Activated naive CD4-positive, alpha-beta T cell treated with Interleukin-2 at 50 U/mL for 16 hours (primary cell): Measurements from ENCODE around the gene RNF111.

Experiments
- DNase-seq: peaks from one replicate; pipeline ENCODE4 v3.0.0-alpha.2; 2020

The RNF111 gene

DNA sequence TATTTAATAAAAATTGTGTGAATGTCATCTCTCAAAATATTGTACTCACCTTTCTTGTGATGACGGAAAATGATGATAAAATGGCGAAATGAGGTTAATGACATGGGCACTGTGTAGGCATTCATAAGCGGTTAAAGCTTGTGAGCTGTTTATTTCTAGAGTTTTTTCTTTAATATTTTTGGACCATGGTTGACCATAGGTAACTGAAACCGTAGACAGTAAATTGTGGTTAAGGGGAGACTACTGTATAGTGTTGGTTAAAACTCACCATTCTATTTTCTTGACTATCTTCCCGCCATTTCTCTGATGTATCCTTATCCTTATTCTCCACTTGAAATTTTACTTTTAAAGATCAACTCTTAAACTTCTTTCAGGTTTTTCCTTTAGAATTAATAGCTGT is 14.5 kb downstream of the RNF111 start:
- no peak for DNase-seq

- DNase-seq: no peak
These were observed 15.0 kb downstream of the RNF111 start for GRCh38 chr15:59002418-59002859.

GRCh38 chr15:59005579-59005978 is 18.1 kb downstream of the RNF111 start:
- DNase-seq: no peak

- DNase-seq: no peak
These were observed 20.6 kb downstream of the RNF111 start for GRCh38 chr15:59008086-59008485.

DNA sequence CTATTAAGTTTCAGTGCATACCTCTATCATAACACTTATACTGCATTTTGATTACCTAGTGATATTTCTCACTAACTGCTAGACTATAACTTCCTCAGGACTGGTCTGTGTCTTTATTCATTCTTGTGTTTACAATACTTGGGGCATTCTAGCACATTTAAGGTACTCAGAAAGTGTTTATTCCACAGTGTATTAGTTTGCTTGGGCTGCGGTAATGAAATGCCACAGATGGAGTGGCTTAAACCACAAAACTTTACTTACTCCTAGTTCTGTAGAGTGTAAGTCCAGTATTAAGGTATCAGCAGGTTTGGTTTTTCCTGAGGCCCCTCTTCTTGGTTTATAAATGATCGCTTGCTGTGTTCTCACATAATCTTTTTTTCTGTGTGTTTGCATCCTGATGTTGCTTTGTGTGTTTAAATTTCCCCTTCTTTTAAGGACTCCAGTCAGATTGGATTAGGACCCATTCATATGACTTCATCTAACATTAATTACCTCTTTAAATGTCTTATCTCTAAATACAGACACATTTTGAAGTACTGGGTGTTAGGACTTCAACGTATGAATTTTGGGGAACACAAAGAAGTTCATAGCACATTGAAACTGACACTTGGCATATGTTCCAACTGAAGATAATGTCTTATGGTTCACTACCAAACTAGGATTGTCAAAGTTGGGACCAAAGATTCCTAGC is 23.9 kb downstream of the RNF111 start:
- no peak for DNase-seq

DNA sequence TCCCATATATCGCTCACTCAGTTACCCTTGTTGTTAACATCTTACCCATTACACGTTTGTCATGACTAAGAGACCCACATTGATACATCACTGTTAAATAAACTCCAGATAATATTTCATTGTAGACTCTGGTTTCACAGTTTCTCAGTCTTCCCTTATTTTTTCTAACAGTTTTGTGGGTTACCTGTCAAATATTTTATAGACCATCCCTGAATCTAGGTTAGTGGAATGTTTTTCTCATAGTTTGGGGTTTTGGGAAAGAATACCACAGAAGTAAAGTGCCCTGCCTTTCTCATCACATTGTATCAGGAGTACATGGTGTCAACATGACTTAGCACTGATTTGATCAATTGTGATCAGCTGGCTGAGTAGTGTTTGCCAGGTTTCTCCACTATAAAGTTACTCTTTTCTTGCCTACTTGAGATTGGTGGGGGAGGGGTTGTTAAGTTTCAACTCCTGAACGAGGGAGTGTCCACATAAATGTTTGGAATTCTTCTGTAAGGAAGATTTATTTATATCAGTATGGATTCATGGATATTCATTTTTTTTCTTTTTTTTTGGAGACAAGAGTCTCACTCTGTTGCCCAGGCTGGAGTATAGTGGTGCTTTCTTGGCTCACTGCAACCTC is 25.9 kb downstream of the RNF111 start:
- DNase-seq: no peak

- no peak for DNase-seq
These were observed 26.6 kb downstream of the RNF111 start for GRCh38 chr15:59014068-59014467.

- DNase-seq: no peak
These were observed 30.0 kb downstream of the RNF111 start for GRCh38 chr15:59017449-59017848.

GRCh38 chr15:59018833-59019232 is 31.4 kb downstream of the RNF111 start:
- no peak for DNase-seq

DNA sequence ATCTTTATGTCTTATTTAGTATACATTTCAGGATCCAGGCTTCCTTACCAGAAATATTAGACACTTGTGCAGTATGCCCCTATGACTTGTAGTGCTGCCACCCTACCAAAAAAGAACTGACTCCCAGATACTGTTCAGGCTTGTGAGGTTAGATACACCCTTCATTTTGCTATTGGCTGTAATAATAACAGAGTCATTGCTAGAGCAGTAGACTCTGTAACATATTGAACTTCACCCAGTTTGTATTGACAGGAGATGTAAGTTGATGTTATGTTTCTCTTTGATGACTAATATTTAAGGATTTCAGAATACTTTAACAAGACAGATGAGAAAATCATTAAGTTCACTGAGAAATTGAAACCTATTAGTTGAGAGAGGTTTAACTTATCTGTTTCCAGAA is 32.9 kb downstream of the RNF111 start:
- no peak for DNase-seq

DNA sequence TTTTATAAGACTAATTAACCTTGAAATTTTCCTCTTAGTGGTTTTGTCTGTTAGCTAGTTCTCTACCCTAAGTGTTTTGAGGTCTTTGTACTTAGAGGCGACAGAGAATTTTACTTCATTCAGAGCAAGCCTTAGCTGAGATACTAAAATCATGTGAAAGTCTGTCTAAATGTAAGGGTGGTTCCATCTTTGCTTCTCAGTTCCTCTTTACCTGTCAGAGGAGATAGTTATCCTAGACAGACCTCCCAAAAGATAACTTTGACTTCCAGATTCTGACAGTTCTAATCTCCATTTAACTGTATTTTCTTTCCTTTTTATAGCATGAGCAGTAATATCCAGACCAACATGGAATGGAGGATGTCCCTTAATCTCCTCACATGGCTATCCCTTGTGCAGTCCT is 34.7 kb downstream of the RNF111 start:
- no peak for DNase-seq

GRCh38 chr15:59026207-59026606 is 38.7 kb downstream of the RNF111 start:
- DNase-seq: no peak

- DNase-seq: no peak
These were observed 41.0 kb downstream of the RNF111 start for GRCh38 chr15:59028387-59028955.

GRCh38 chr15:59029554-59029953 is 42.1 kb downstream of the RNF111 start:
- no peak for DNase-seq

GRCh38 chr15:59035201-59035600 is 47.7 kb downstream of the RNF111 start:
- no peak for DNase-seq

- no peak for DNase-seq
These were observed 51.8 kb downstream of the RNF111 start for GRCh38 chr15:59039225-59039624.

GRCh38 chr15:59042041-59042440 is 54.6 kb downstream of the RNF111 start:
- DNase-seq: no peak

GRCh38 chr15:59048897-59049296 is 61.4 kb downstream of the RNF111 start:
- DNase-seq: no peak

- no peak for DNase-seq
These were observed 64.7 kb downstream of the RNF111 start for GRCh38 chr15:59051873-59052861.

DNA sequence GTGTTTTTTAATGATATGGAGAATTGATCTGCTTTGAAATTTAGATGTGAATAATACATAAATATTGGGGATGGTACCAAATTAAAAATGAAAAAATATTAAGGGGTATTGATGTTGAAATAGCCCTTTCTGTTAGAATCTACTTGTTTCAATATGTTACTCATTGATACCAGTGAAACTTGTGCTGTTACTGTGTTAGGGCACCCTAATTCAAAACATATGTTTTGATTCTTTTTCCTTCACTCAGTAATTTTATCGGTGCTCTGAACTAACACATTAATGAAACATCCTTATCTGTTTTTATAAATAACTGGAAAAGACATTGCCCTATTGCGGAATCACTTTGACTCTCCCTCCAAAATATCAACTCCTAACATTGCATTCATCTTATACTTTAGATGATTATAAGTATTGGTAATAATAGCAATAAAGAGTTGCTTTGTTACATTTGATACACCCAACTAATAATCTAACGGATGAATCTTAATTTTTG is 65.5 kb downstream of the RNF111 start:
- DNase-seq: no peak

- no peak for DNase-seq
These were observed 66.0 kb downstream of the RNF111 start for GRCh38 chr15:59053482-59053881.

- no peak for DNase-seq
These were observed 71.7 kb downstream of the RNF111 start for GRCh38 chr15:59059076-59059597.

DNA sequence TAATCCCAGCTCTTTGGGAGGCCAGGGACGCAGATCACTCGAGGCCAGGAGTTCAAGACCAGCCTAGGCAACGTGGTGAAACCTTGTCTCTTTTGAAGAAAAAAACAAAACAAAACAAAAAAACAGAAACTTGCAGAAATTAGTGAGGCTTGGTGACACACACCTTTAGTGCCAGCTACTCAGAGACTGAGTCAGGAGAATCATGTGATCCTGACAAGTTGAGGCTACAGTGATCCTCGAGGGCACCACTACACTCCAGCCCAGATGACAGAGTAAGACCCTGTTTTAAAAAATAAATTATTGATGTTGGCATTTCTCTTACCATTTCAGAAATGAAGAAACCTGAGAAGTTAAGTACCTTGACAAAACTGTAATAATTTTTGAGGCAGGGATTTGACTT is 72.9 kb downstream of the RNF111 start:
- DNase-seq: no peak
